ENCODE data around the gene CD200R1. TPM values are rescaled to one million over a fixed set of nuclear protein-coding genes. Genes with fewer than 3 reads are reported as not detected.

The CD200R1 gene
- total and polyA plus RNA-seq, 2 experiments from 2014 or later: 0.18 to 0.28 TPM

DNA sequence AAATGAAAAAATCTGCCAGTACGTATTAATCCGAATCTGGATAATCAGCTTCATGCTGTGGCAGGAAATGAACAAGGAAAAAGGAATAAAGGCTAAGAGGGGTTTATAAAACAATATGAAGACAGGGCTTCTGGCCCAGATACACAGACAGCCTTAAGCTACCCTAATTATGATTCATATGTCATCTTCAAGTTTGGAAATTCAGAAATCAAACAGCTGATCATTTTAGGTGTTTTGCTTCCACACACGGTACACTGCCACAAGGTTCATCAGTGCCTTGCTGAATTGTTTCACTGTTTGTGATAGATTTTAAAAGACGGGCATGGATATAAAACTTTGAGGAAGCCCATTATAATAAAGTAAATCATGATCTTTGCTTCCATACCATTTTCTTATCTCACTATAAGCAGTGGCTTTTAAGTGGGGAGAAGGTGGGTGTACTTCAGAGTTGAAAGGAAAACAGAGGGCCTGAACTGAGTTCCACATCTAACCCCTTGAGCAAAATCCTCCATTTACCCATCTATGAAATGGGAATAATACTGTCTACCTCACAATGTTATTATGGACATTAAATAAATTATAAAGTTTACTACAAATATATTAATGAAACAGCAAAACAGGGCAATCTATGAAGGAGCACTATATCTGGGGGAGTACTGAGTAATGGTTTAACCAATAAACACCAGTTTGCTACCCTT, 31.6 kb upstream of the CD200R1 start:
- H3K27ac ChIP-seq (ENCODE audit: low read depth): no peak overlapping the region
- H3K79me2 ChIP-seq (replicated peaks; ENCODE audit: insufficient read depth): peaks cover 29% of the 10 kb centered on the region
- no peak overlapping the region for H3K4me3 ChIP-seq
- H3K27me3 Mint-ChIP-seq (ENCODE audit: insufficient read depth, low read depth, poor library complexity): peaks cover 4% of the 10 kb centered on the region
- no peak overlapping the region for H3K4me2 ChIP-seq
- no peak for ATAC-seq
- H2AFZ ChIP-seq: no peak overlapping the region
- no peaks in the 10 kb centered on the region for H3K9me2 ChIP-seq (ENCODE audit: insufficient read depth)
- no peak overlapping the region for H3K27ac Mint-ChIP-seq
- H3K36me3 ChIP-seq (ENCODE audit: insufficient read depth): peaks cover 58% of the 10 kb centered on the region
- peaks cover 71% of the 10 kb centered on the region for H3K36me3 Mint-ChIP-seq (ENCODE audit: low read depth)
- H3K4me1 Mint-ChIP-seq: peaks cover 9% of the 10 kb centered on the region; the same call in 2 of the 3 replicates
- H3K9me3 Mint-ChIP-seq: no peaks in the 10 kb centered on the region
- TF ChIP-seq NANOG (IDR thresholded peaks at IDR 0.05; ENCODE audit: borderline replicate concordance) (no peak), CREB1 (CRISPR knock-in tag; IDR thresholded peaks at IDR 0.05; ENCODE audit: low read depth) (no peak), POLR2AphosphoS5 (IDR thresholded peaks at IDR 0.05; ENCODE audit: low read depth) (no peak)
- TF ChIP-seq, protein P1, sequence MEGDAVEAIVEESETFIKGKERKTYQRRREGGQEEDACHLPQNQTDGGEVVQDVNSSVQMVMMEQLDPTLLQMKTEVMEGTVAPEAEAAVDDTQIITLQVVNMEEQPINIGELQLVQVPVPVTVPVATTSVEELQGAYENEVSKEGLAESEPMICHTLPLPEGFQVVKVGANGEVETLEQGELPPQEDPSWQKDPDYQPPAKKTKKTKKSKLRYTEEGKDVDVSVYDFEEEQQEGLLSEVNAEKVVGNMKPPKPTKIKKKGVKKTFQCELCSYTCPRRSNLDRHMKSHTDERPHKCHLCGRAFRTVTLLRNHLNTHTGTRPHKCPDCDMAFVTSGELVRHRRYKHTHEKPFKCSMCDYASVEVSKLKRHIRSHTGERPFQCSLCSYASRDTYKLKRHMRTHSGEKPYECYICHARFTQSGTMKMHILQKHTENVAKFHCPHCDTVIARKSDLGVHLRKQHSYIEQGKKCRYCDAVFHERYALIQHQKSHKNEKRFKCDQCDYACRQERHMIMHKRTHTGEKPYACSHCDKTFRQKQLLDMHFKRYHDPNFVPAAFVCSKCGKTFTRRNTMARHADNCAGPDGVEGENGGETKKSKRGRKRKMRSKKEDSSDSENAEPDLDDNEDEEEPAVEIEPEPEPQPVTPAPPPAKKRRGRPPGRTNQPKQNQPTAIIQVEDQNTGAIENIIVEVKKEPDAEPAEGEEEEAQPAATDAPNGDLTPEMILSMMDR (conservative IDR thresholded peaks at IDR 0.05; ENCODE audit: low read depth in 2 of 2): no peak
- no peaks in the 10 kb centered on the region for H3K27me3 ChIP-seq (ENCODE audit: insufficient read depth)
- H3F3A ChIP-seq (replicated peaks; ENCODE audit: low read depth): no peaks in the 10 kb centered on the region
- H3K4me3 Mint-ChIP-seq: no peak overlapping the region
- no peaks in the 10 kb centered on the region for H3K4me1 ChIP-seq (ENCODE audit: insufficient read depth)
- no peak for DNase-seq (ENCODE audit: low spot score)
- H4K20me1 ChIP-seq (replicated peaks; ENCODE audit: insufficient read depth): peaks cover 7% of the 10 kb centered on the region; the same call in 1 of the 2 replicates

DNA sequence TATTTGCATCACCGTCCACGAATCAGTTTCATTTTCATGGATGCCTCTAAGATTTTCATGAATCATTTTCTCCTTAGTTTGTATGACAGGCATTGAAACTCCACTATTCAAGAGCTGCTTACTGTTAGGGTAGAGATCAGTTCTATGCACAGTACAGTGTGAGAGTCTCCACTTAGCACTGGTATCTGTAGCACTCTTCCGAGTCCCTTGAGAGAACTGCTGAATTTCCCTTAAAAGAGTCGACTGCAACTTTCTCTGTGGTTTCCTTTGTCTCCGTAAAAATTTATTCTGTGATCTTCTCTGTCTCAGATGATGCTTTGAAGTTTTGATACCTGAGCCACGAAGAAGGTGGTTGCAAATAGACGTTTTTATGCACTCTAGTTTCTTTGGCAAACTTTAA, 30.7 kb upstream of the CD200R1 start:
- no peak overlapping the region for H3K27ac Mint-ChIP-seq
- H3F3A ChIP-seq (replicated peaks; ENCODE audit: low read depth): no peaks in the 10 kb centered on the region
- no peak overlapping the region for H3K27ac ChIP-seq (ENCODE audit: low read depth)
- peaks cover 53% of the 10 kb centered on the region for H3K36me3 ChIP-seq (ENCODE audit: insufficient read depth)
- peaks cover 20% of the 10 kb centered on the region for H3K79me2 ChIP-seq (replicated peaks; ENCODE audit: insufficient read depth)
- peaks cover 71% of the 10 kb centered on the region for H3K36me3 Mint-ChIP-seq (ENCODE audit: low read depth)
- peaks cover 4% of the 10 kb centered on the region for H3K27me3 Mint-ChIP-seq (ENCODE audit: insufficient read depth, low read depth, poor library complexity)
- no peak overlapping the region for H2AFZ ChIP-seq
- H3K4me1 Mint-ChIP-seq: peaks cover 11% of the 10 kb centered on the region; the same call in 2 of the 3 replicates
- H4K20me1 ChIP-seq (replicated peaks; ENCODE audit: insufficient read depth): peaks cover 6% of the 10 kb centered on the region; the same call in 1 of the 2 replicates
- H3K4me3 Mint-ChIP-seq: no peak overlapping the region
- no peaks in the 10 kb centered on the region for H3K27me3 ChIP-seq (ENCODE audit: insufficient read depth)
- H3K4me3 ChIP-seq: no peak overlapping the region
- no peaks in the 10 kb centered on the region for H3K9me2 ChIP-seq (ENCODE audit: insufficient read depth)
- no peak overlapping the region for H3K4me2 ChIP-seq
- no peaks in the 10 kb centered on the region for H3K4me1 ChIP-seq (ENCODE audit: insufficient read depth)
- no peaks in the 10 kb centered on the region for H3K9me3 Mint-ChIP-seq
- ATAC-seq (no peak), DNase-seq (ENCODE audit: low spot score) (no peak)
- TF ChIP-seq CREB1 (CRISPR knock-in tag; IDR thresholded peaks at IDR 0.05; ENCODE audit: low read depth) (no peak), POLR2AphosphoS5 (IDR thresholded peaks at IDR 0.05; ENCODE audit: low read depth) (no peak), EZH2phosphoT487 (IDR thresholded peaks at IDR 0.05; ENCODE audit: unreplicated experiment) (no peak), EZH2 (IDR thresholded peaks at IDR 0.05; ENCODE audit: low read depth, unreplicated experiment) (no peak), NANOG (IDR thresholded peaks at IDR 0.05; ENCODE audit: borderline replicate concordance) (no peak), ZNF331 (CRISPR knock-in tag; IDR thresholded peaks at IDR 0.05; ENCODE audit: low read depth) (no peak), REST (IDR thresholded peaks at IDR 0.05; ENCODE audit: unreplicated experiment) (no peak)
- TF ChIP-seq, protein P2, sequence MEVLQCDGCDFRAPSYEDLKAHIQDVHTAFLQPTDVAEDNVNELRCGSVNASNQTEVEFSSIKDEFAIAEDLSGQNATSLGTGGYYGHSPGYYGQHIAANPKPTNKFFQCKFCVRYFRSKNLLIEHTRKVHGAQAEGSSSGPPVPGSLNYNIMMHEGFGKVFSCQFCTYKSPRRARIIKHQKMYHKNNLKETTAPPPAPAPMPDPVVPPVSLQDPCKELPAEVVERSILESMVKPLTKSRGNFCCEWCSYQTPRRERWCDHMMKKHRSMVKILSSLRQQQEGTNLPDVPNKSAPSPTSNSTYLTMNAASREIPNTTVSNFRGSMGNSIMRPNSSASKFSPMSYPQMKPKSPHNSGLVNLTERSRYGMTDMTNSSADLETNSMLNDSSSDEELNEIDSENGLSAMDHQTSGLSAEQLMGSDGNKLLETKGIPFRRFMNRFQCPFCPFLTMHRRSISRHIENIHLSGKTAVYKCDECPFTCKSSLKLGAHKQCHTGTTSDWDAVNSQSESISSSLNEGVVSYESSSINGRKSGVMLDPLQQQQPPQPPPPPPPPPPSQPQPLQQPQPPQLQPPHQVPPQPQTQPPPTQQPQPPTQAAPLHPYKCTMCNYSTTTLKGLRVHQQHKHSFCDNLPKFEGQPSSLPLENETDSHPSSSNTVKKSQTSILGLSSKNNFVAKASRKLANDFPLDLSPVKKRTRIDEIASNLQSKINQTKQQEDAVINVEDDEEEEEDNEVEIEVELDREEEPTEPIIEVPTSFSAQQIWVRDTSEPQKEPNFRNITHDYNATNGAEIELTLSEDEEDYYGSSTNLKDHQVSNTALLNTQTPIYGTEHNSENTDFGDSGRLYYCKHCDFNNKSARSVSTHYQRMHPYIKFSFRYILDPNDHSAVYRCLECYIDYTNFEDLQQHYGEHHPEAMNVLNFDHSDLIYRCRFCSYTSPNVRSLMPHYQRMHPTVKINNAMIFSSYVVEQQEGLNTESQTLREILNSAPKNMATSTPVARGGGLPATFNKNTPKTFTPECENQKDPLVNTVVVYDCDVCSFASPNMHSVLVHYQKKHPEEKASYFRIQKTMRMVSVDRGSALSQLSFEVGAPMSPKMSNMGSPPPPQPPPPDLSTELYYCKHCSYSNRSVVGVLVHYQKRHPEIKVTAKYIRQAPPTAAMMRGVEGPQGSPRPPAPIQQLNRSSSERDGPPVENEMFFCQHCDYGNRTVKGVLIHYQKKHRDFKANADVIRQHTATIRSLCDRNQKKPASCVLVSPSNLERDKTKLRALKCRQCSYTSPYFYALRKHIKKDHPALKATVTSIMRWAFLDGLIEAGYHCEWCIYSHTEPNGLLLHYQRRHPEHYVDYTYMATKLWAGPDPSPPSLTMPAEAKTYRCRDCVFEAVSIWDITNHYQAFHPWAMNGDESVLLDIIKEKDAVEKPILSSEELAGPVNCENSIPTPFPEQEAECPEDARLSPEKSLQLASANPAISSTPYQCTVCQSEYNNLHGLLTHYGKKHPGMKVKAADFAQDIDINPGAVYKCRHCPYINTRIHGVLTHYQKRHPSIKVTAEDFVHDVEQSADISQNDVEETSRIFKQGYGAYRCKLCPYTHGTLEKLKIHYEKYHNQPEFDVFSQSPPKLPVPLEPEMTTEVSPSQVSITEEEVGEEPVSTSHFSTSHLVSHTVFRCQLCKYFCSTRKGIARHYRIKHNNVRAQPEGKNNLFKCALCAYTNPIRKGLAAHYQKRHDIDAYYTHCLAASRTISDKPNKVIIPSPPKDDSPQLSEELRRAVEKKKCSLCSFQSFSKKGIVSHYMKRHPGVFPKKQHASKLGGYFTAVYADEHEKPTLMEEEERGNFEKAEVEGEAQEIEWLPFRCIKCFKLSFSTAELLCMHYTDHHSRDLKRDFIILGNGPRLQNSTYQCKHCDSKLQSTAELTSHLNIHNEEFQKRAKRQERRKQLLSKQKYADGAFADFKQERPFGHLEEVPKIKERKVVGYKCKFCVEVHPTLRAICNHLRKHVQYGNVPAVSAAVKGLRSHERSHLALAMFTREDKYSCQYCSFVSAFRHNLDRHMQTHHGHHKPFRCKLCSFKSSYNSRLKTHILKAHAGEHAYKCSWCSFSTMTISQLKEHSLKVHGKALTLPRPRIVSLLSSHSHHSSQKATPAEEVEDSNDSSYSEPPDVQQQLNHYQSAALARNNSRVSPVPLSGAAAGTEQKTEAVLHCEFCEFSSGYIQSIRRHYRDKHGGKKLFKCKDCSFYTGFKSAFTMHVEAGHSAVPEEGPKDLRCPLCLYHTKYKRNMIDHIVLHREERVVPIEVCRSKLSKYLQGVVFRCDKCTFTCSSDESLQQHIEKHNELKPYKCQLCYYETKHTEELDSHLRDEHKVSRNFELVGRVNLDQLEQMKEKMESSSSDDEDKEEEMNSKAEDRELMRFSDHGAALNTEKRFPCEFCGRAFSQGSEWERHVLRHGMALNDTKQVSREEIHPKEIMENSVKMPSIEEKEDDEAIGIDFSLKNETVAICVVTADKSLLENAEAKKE (CRISPR knock-in tag; IDR thresholded peaks at IDR 0.05): no peak

Measured in GM23338 (cell line).